Fibroblast of upper back skin (primary cell): ENCODE data around the gene TSPEAR.
"Not testable (repeated sequence)": the region's sequence is repeated elsewhere in the genome, so short reads cannot be mapped to it uniquely, and the experiment has no call there.

ENCODE experiments used
- DNase-seq: peaks from one replicate; pipeline ENCODE4 v3.0.0-alpha.2; 2013

TSPEAR gene

DNA sequence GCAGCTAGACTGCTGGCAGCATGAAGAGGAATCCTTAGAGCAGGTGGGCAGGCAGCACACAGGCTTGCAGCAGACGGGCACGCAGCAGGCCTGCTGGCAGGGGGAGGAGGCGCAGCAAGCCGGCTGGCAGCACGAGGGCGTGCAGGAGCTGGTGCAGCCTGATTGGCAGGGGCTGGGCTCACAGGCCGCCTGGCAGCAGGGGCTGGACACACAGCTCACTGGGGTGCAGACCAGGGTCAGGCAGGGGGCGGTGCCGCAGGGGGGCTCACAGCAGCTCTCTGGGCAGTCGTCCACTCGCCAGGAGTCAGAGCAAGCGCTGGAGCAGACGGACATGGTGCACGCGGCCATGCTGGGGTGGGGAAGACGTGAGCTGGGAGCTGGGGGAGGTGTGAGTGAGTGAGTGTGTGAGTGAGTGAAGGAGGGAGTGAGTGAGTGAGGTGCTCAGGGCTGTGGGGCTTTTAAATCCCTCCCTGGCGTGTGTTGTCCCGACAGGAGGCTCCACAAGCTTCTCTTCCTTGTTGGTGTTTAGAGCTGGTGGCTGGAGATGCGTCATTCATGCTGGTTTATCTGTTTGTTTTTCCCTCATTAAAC, 131.0 kb downstream of the TSPEAR start, which contains the start of gene KRTAP10-5:
Gene KRTAP10-5, minus strand, starts transcription at position 374 of the 591 bp plus-strand sequence. Its CDS starts 26 bp downstream, at position 348.
- not testable (repeated sequence) for DNase-seq

DNA sequence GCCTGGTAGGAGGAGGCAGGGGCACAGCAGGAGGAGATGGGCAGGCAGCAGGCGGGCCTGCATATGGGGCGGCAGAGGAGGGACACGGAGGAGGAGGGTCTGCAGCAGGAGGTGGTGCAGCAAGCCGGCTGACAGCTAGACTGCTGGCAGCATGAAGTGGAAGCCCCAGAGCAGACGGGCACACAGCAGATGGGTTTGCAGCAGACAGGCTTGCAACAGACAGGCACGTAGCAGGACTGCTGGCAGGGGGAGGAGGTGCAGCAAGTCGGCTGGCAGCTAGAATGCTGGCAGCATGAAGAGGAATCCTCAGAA, 131.6 kb downstream of the TSPEAR start:
- no peak for DNase-seq

GRCh38 chr21:44579056-44579832, 132.1 kb downstream of the TSPEAR start:
- no peak for DNase-seq

DNA sequence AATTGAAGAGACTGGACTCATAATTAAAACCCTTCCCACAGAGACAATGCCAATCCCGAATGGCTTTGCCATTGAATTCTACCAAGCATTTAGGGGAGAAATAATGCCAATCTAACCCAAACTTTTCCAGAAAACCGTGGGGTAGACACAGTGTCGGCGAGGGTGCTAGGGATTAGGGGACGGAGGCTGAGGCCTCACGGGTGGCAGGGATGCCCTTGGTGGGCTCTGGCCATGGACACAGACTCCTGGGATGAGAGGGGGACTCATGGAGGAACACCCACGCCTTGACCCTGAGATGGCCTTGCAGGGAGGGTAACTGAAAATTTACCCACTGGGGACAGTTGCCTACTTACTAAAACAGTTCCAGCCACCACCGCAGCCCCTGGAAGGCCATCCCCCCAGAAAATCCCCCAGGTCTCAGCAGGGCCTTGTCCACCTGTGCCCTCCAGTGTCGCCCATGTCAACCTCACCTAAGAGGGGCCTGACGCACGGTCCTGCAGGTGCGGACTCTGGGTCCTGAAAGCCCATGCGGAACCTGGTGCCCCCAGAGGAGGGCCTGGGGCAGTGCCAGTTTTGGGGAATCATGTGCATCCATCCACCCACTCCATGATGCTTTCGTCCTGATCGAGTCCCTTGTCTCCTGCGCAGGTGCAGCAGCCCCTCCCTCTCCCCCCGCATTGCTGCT, 132.9 kb downstream of the TSPEAR start:
- DNase-seq, result no peak

- no peak for DNase-seq
These were observed 135.3 kb downstream of the TSPEAR start for GRCh38 chr21:44576025-44576420.

- DNase-seq, result no peak
These were observed 135.9 kb downstream of the TSPEAR start for GRCh38 chr21:44575307-44576024.

- DNase-seq, result no peak
These were observed 136.7 kb downstream of the TSPEAR start for GRCh38 chr21:44574457-44575306.

- not testable (repeated sequence) for DNase-seq
These were observed 137.5 kb downstream of the TSPEAR start, which contains the start of gene KRTAP10-4 for GRCh38 chr21:44573630-44574456. TSS of gene KRTAP10-4 (plus strand) at chr21:44573729. CDS start at chr21:44573759, 30 bp downstream.

DNA sequence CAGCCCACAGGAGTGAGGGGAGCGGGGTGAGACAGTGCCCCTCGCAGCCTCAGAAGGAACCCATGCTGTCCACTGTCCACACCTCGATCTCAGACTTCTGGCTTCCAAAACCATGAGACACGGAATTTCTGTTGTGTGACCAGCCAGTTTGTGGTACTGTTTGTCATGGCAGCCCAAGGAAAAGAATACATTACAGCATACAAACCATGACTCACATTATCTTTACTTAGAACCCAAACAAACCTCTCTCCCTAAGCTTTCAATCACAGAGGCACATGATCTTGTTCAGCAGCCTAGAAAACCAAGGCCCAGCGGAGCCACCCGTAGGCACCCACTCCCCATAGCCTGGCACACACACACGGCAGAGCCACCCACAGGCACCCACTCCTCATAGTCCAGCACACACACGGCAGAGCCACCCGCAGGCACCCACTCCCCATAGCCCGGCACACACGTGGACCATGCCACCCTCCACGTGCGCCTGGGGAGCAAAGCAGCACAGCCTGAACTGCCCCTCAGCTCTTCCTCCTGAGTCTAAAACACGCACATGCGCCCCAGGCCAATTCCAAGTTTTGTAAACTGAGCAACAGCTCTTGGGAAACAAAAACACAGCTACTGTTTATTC, 138.3 kb downstream of the TSPEAR start:
- DNase-seq, result no peak

DNA sequence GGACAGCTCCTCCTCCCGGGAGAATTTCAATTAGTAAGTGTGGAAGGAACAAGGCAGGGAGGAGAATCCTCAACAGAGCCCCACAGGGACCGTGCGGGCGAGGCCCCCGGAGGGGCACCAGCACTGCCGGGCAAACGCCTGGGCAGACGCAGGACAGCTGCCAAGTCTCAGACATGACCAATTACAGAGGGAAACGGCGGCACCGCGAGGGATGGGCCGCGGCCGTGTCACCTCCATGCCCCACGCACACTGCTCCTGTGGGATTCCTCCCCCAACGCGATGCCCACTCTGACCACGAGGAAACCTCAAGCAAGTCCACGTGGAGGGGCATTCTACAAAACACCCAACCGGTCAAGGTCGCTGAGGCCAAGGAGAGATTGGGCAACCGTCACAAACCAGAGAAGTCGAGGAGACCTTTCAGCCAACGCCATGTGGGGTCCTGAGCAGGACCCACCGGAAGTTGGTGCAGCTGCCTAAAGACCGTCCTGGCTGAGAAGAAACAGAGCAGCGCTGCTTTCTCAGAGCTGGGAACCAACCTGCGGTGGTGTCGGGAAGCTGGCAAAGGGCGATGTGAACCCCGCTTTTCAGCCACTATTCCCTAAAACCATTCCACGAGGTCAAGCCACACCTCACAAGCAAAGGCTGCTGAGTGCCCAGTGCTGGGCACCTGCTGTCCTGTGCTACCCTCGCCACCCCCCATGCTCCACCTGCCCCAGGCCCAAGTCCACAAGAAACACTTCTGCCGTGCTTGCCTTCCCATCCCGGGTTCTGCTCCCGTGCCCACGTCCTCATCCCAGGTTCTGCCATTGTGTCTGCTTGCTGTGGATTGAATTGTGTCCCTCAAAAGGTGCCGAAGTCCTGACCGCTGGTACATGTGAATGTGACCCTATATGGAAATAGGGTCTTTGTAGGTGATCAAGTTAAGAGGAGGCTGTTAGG, 139.3 kb downstream of the TSPEAR start:
- DNase-seq, result no peak

DNA sequence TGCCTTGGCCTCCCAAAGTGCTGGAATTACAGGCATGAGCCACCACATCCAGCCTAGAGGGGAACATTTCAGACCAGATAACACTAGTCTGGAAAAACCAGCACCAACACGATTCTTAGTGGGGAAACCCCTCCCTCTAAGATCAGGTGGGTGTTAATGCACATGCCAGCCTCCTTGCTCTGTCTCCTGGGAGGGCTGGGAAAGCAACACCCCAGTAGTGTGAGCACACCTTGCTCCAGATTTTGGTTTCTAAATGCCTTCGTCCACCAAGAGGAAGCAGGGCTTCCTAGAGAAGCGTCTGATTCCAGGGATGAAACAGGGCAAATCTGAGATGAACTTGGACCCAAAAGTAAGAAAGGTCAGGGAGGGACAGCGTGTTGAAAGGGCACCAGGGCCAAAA, 140.1 kb downstream of the TSPEAR start:
- DNase-seq, result no peak

- DNase-seq, result no peak
These were observed 141.4 kb downstream of the TSPEAR start for GRCh38 chr21:44569861-44570517.

DNA sequence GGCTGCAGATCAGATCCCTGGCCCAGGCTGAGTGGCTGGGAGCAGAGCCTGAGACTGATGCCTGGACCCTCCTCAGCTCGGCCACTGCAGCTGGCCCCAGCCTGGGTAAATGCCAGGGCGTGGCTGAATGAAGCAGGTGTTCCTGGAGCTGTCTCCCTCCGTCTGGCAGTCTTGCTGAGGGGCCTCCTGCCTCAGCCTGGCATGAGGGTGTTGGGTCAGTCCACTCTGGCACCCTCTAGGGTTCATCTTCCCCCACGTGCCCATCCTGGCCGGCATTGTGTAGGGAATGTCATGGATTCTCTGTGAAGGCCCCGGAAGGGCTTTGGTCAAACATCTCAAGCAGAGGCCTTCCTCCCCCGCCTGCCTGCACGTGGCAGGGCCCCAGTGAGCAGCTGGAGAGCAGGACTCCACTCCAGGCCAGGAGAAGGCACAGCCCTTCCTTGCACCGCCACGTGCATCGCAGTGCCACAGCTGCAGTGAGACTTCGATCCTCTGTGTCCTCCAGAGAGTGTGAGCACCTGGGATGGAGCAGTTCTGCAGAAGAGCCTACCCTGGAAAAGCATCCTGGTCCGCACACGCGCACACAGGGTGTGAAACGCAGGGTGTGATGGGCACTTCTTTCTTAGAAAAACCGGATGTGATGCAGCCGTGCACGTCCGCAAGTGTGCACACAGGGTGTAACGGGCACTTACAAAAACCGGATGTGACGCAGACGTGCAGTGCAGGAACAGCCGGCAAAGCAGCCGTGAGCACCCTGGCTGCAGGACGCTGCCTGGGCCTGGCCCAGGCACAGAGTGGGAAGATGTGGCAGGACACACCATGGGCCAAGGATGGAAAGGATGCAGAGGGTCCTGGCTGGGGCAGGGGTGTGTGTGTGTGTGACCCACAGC, 142.5 kb downstream of the TSPEAR start:
- no peak for DNase-seq

- DNase-seq, result no peak
These were observed 143.1 kb downstream of the TSPEAR start for GRCh38 chr21:44568261-44568660.

GRCh38 chr21:44567481-44568171, 143.7 kb downstream of the TSPEAR start:
- DNase-seq, result no peak

- DNase-seq, result no peak
These were observed 145.0 kb downstream of the TSPEAR start for GRCh38 chr21:44566403-44566802.

DNA sequence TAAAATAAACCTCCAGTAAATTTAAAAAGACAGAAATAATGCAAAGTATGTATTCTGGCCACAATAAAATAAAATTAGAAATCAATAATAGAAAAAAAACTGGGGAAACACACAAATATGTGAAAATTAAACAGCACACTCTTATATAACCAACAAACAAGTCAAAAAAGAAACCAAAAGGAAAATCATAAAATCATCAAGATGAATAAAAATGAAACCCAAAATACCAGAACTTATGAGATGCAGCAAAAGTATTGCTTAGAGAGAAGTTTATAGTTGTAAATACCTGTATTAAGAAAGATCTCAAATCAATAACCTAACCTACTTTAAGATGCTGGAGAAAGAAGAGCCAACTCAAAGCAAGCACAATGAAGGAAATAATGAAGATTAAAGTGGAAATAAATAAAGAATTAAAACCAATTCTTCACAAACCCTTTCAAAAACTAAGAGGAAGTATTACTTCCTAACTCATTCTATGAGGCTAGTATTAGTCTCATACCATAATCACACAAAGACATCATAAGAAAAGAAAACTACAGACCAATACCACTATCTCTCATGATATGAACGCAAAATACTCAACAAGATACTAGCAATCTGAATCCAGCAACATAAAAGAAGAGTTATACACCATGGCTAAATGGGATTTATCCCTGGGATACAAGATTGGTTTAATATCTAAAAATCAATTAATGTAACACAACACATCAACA, 146.3 kb downstream of the TSPEAR start:
- DNase-seq, result no peak
